Measurements from ENCODE around the gene NLK.

The NLK gene

DNA sequence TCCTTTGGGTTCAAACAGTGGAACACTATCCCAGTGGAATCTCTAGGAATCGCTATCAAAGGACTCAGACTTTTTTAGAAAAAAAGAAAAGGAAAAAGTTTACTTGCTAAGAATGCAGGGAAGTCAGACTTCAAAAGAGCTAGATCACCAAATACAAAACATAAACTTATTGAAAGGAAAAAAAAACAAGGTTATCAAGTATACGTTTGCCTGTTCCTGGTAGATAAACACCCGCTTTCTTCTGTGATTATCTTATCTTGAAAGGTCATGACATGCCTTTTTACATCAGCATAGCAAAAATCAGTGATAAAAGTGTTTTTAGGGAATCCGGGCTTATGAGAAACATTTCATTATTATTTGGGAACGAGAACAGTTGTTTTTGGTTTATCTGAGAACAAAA lies 147.2 kb downstream of the NLK start:
- no peaks in the 10 kb centered on the region for H4K20me1 ChIP-seq (ENCODE audit: low read depth, low read length)
- no peak overlapping the region for H3K27ac ChIP-seq (ENCODE audit: low read depth, low read length)
- H3K9me3 ChIP-seq (ENCODE audit: insufficient read depth, low read length): no peaks in the 10 kb centered on the region; the same call in 1 of the 2 replicates
- H3K27me3 ChIP-seq (ENCODE audit: low read length): no peaks in the 10 kb centered on the region
- no peak overlapping the region for H2AFZ ChIP-seq (ENCODE audit: low read depth, low read length, severe bottlenecking)
- no peaks in the 10 kb centered on the region for H3K79me2 ChIP-seq (ENCODE audit: insufficient read depth, low read length)
- no peaks in the 10 kb centered on the region for H3K9me2 ChIP-seq (replicated peaks; ENCODE audit: insufficient read depth, low read length)
- H3F3A ChIP-seq (ENCODE audit: insufficient read depth): no peaks in the 10 kb centered on the region
- no peak for TF ChIP-seq EZH2phosphoT487 (conservative IDR thresholded peaks at IDR 0.05; ENCODE audit: low read length)
- TF ChIP-seq, protein P1, sequence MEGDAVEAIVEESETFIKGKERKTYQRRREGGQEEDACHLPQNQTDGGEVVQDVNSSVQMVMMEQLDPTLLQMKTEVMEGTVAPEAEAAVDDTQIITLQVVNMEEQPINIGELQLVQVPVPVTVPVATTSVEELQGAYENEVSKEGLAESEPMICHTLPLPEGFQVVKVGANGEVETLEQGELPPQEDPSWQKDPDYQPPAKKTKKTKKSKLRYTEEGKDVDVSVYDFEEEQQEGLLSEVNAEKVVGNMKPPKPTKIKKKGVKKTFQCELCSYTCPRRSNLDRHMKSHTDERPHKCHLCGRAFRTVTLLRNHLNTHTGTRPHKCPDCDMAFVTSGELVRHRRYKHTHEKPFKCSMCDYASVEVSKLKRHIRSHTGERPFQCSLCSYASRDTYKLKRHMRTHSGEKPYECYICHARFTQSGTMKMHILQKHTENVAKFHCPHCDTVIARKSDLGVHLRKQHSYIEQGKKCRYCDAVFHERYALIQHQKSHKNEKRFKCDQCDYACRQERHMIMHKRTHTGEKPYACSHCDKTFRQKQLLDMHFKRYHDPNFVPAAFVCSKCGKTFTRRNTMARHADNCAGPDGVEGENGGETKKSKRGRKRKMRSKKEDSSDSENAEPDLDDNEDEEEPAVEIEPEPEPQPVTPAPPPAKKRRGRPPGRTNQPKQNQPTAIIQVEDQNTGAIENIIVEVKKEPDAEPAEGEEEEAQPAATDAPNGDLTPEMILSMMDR (IDR thresholded peaks at IDR 0.05; ENCODE audit: insufficient read depth, low read length, poor library complexity, severe bottlenecking): no peak
- peaks cover 17% of the 10 kb centered on the region for H3K36me3 ChIP-seq (ENCODE audit: low read length)
- H3K9ac ChIP-seq (ENCODE audit: low read length): no peak overlapping the region
- H3K4me3 ChIP-seq (ENCODE audit: insufficient read depth, low read length, poor library complexity, severe bottlenecking): no peak overlapping the region
- no peak overlapping the region for H3K4me2 ChIP-seq (ENCODE audit: low read depth, low read length, poor library complexity, severe bottlenecking)

DNA sequence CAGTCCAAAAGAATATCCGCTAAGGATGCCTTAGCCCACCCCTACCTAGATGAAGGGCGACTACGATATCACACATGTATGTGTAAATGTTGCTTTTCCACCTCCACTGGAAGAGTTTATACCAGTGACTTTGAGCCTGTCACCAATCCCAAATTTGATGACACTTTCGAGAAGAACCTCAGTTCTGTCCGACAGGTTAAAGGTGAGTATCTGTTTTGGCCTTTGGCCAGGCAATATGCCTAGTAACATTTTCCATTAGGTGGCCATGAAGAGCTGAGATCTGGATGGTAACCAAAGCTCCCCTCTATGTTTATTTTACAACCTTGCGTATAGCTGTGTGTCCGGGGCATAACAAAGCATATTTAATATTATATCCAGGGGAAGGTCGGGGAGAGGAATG lies 148.5 kb downstream of the NLK start:
- TF ChIP-seq, protein P1 (IDR thresholded peaks at IDR 0.05; ENCODE audit: insufficient read depth, low read length, poor library complexity, severe bottlenecking): no peak
- no peak for TF ChIP-seq EZH2phosphoT487 (conservative IDR thresholded peaks at IDR 0.05; ENCODE audit: low read length)
- no peak overlapping the region for H3K9ac ChIP-seq (ENCODE audit: low read length)
- no peaks in the 10 kb centered on the region for H3K9me2 ChIP-seq (replicated peaks; ENCODE audit: insufficient read depth, low read length)
- no peak overlapping the region for H2AFZ ChIP-seq (ENCODE audit: low read depth, low read length, severe bottlenecking)
- H3K27me3 ChIP-seq (ENCODE audit: low read length): no peaks in the 10 kb centered on the region
- 0 out of 2 replicates have a peak, but pooled peaks cover 5% of the 10 kb centered on the region for H3F3A ChIP-seq (ENCODE audit: insufficient read depth)
- peaks cover 8% of the 10 kb centered on the region for H3K36me3 ChIP-seq (ENCODE audit: low read length)
- H4K20me1 ChIP-seq (ENCODE audit: low read depth, low read length): no peaks in the 10 kb centered on the region
- H3K9me3 ChIP-seq (ENCODE audit: insufficient read depth, low read length): no peaks in the 10 kb centered on the region; the same call in 1 of the 2 replicates
- no peaks in the 10 kb centered on the region for H3K79me2 ChIP-seq (ENCODE audit: insufficient read depth, low read length)
- H3K4me2 ChIP-seq (ENCODE audit: low read depth, low read length, poor library complexity, severe bottlenecking): no peak overlapping the region
- H3K27ac ChIP-seq (ENCODE audit: low read depth, low read length): no peak overlapping the region
- no peak overlapping the region for H3K4me3 ChIP-seq (ENCODE audit: insufficient read depth, low read length, poor library complexity, severe bottlenecking)

DNA sequence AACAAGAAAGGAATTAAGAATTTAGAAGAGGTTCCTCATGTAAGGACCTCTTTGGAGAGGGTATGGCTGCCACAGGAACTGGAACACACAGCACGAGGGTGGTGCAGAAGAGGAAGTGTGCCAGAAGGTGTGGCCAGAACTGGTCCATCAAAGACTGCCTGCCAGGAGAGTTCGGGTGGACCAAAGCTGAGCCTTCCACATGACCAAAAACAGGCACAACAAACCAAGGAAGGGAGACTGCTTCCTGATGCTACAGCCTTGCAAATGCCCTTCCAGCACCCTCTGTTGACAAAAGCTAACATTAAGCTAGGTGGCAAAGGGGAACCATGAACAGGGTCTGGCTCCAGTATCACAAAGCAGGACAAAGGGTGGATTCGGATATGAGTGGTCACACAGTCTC lies 150.8 kb downstream of the NLK start:
- H3K9ac ChIP-seq (ENCODE audit: low read length): no peak overlapping the region
- H3K79me2 ChIP-seq (ENCODE audit: insufficient read depth, low read length): no peaks in the 10 kb centered on the region
- H3K36me3 ChIP-seq (ENCODE audit: low read length): peaks cover 5% of the 10 kb centered on the region; the same call in 1 of the 2 replicates
- H2AFZ ChIP-seq (ENCODE audit: low read depth, low read length, severe bottlenecking): no peak overlapping the region
- H3K9me2 ChIP-seq (replicated peaks; ENCODE audit: insufficient read depth, low read length): no peaks in the 10 kb centered on the region
- 0 out of 2 replicates have a peak, but pooled peaks cover 5% of the 10 kb centered on the region for H3F3A ChIP-seq (ENCODE audit: insufficient read depth)
- H3K4me3 ChIP-seq (ENCODE audit: insufficient read depth, low read length, poor library complexity, severe bottlenecking): no peak overlapping the region
- H3K9me3 ChIP-seq (ENCODE audit: insufficient read depth, low read length): no peaks in the 10 kb centered on the region
- no peak overlapping the region for H3K27ac ChIP-seq (ENCODE audit: low read depth, low read length)
- TF ChIP-seq, protein P1 (IDR thresholded peaks at IDR 0.05; ENCODE audit: insufficient read depth, low read length, poor library complexity, severe bottlenecking): no peak
- TF ChIP-seq EZH2phosphoT487 (conservative IDR thresholded peaks at IDR 0.05; ENCODE audit: low read length): no peak
- no peaks in the 10 kb centered on the region for H4K20me1 ChIP-seq (ENCODE audit: low read depth, low read length)
- H3K27me3 ChIP-seq (ENCODE audit: low read length): no peaks in the 10 kb centered on the region
- no peak overlapping the region for H3K4me2 ChIP-seq (ENCODE audit: low read depth, low read length, poor library complexity, severe bottlenecking)

All from SU-DHL-6 (cell line).